SK-N-SH treated with all-trans-retinoic acid at 6 μM for 48 hours (cell line): ENCODE data around the gene REPS1.

Experiments
- ATAC-seq: fragments of 200-7000 bp; cut with Tn5 transposase; 3 replicates; pipeline ENCODE4 v1.9.1; 2020; ENCODE audit warnings: mild to moderate bottlenecking, moderate library complexity
- ARNTL ChIP-seq: fragments of 450-650 bp; formaldehyde crosslinking; IDR thresholded peaks from 2 replicates; pipeline ENCODE4 v1.5.0; 2020; ENCODE audit warnings: low read depth, mild to moderate bottlenecking, moderate library complexity, borderline replicate concordance
- CREB5 ChIP-seq: fragments of 250-450 bp; sonication (Bioruptor Pico); IDR thresholded peaks from 2 replicates; pipeline ENCODE4 v1.5.1; 2020; ENCODE audit warnings: low read depth, mild to moderate bottlenecking, moderate library complexity
- CSDC2 ChIP-seq: fragments of 250-450 bp; sonication (Bioruptor Pico); IDR thresholded peaks from 2 replicates; pipeline ENCODE4 v1.5.0; 2020; ENCODE audit warnings: mild to moderate bottlenecking, moderate library complexity
- CSRNP3 ChIP-seq: fragments of 250-450 bp; sonication (Bioruptor Pico); IDR thresholded peaks from 2 replicates; pipeline ENCODE4 v1.5.1; 2021; ENCODE audit warnings: mild to moderate bottlenecking, moderate library complexity
- GLIS3 ChIP-seq: fragments of 250-450 bp; sonication (Bioruptor Pico); IDR thresholded peaks from 2 replicates; pipeline ENCODE4 v1.5.0; 2020; ENCODE audit warnings: mild to moderate bottlenecking, moderate library complexity
- ISL1 ChIP-seq: fragments of 250-450 bp; sonication (Bioruptor Pico); IDR thresholded peaks from 2 replicates; pipeline ENCODE4 v2.1.2; 2022; ENCODE audit warnings: mild to moderate bottlenecking, moderate library complexity
- OSR1 ChIP-seq: fragments of 250-450 bp; sonication (Bioruptor Pico); IDR thresholded peaks from 2 replicates; pipeline ENCODE4 v1.8.0; 2022; ENCODE audit warnings: moderate library complexity, mild to moderate bottlenecking, inconsistent platforms
- PATZ1 ChIP-seq: fragments of 250-450 bp; sonication (Bioruptor Pico); IDR thresholded peaks from 2 replicates; pipeline ENCODE4 v1.8.0; 2020; ENCODE audit warnings: mild to moderate bottlenecking, moderate library complexity, borderline replicate concordance
- PPARA ChIP-seq: fragments of 250-450 bp; sonication (Bioruptor Pico); IDR thresholded peaks from 2 replicates; pipeline ENCODE4 v1.5.0; 2020; ENCODE audit warnings: mild to moderate bottlenecking, borderline replicate concordance
- RARB ChIP-seq: fragments of 250-450 bp; sonication (Bioruptor Pico); IDR thresholded peaks from 2 replicates; pipeline ENCODE4 v1.8.0; 2021; ENCODE audit warnings: mild to moderate bottlenecking, moderate library complexity
- SNAI2 ChIP-seq: fragments of 250-450 bp; sonication (Bioruptor Pico); IDR thresholded peaks from 2 replicates; pipeline ENCODE4 v1.5.0; 2020; ENCODE audit warnings: mild to moderate bottlenecking, moderate library complexity
- TCF4 ChIP-seq: fragments of 250-450 bp; sonication (Bioruptor Pico); IDR thresholded peaks from 2 replicates; pipeline ENCODE4 v1.8.0; 2021; ENCODE audit warnings: mild to moderate bottlenecking, moderate library complexity, borderline replicate concordance
- TOX ChIP-seq: fragments of 250-450 bp; sonication (Bioruptor Pico); IDR thresholded peaks from 2 replicates; pipeline ENCODE4 v1.8.0; 2021; ENCODE audit warnings: mild to moderate bottlenecking, moderate library complexity, borderline replicate concordance
- TSHZ2 ChIP-seq: fragments of 250-450 bp; sonication (Bioruptor Pico); IDR thresholded peaks from 2 replicates; pipeline ENCODE4 v1.5.0; 2020; ENCODE audit warnings: mild to moderate bottlenecking, moderate library complexity
- ZC3H10 ChIP-seq: fragments of 250-450 bp; sonication (Bioruptor Pico); IDR thresholded peaks from 2 replicates; pipeline ENCODE4 v1.5.1; 2021; ENCODE audit warnings: mild to moderate bottlenecking, moderate library complexity
- ZFP3 ChIP-seq: fragments of 250-450 bp; sonication (Bioruptor Pico); IDR thresholded peaks from 2 replicates; pipeline ENCODE4 v1.5.0; 2020; ENCODE audit warnings: mild to moderate bottlenecking, moderate library complexity
- ZFP30 ChIP-seq: fragments of 450-650 bp; formaldehyde crosslinking; IDR thresholded peaks from 2 replicates; pipeline ENCODE4 v1.5.0; 2022; ENCODE audit warnings: mild to moderate bottlenecking, moderate library complexity
- ZNF565 ChIP-seq: fragments of 450-650 bp; formaldehyde crosslinking; conservative IDR thresholded peaks from 2 replicates; pipeline ENCODE4 v1.5.0; 2020; ENCODE audit warnings: low read depth, mild to moderate bottlenecking, moderate library complexity
- ZNF8 ChIP-seq: fragments of 450-650 bp; formaldehyde crosslinking; IDR thresholded peaks from 2 replicates; pipeline ENCODE4 v1.5.0; 2020; ENCODE audit warnings: mild to moderate bottlenecking, moderate library complexity

REPS1 gene

GRCh38 chr6:138972226-138972665 lies 15.8 kb downstream of the REPS1 start:
- TF ChIP-seq GLIS3 (CRISPR knock-in tag) (no peak), TSHZ2 (CRISPR knock-in tag) (peak; percentile 74; the same call in 1 of the 2 replicates), ZNF8 (CRISPR knock-in tag) (no peak), ARNTL (no peak), ISL1 (CRISPR knock-in tag) (peak; percentile 93), ZFP30 (CRISPR knock-in tag) (no peak), SNAI2 (CRISPR knock-in tag) (no peak), RARB (CRISPR knock-in tag) (no peak), ZNF565 (CRISPR knock-in tag) (no peak), CREB5 (CRISPR knock-in tag) (no peak), ZC3H10 (CRISPR knock-in tag) (0 out of 2 replicates have a peak, but pooled peaks have one; percentile 45), TCF4 (CRISPR knock-in tag) (peak; percentile 66; the same call in 1 of the 2 replicates)
- peak; percentile 69 for ATAC-seq

GRCh38 chr6:138971601-138972000 lies 16.5 kb downstream of the REPS1 start:
- no peak for TF ChIP-seq SNAI2 (CRISPR knock-in tag)
- TF ChIP-seq ZNF565 (CRISPR knock-in tag): no peak
- no peak for TF ChIP-seq TSHZ2 (CRISPR knock-in tag)
- no peak for TF ChIP-seq ZC3H10 (CRISPR knock-in tag)
- no peak for TF ChIP-seq RARB (CRISPR knock-in tag)
- TF ChIP-seq PPARA (CRISPR knock-in tag): no peak
- no peak for TF ChIP-seq TOX (CRISPR knock-in tag)
- TF ChIP-seq PATZ1 (CRISPR knock-in tag): no peak
- no peak for TF ChIP-seq CSDC2 (CRISPR knock-in tag)
- no peak for TF ChIP-seq CSRNP3 (CRISPR knock-in tag)
- ATAC-seq: peak; percentile 31

GRCh38 chr6:138970856-138971425 lies 17.1 kb downstream of the REPS1 start:
- ATAC-seq: peak; percentile 62
- no peak for TF ChIP-seq CREB5 (CRISPR knock-in tag)
- TF ChIP-seq PPARA (CRISPR knock-in tag): no peak
- TF ChIP-seq OSR1 (CRISPR knock-in tag): no peak
- TF ChIP-seq PATZ1 (CRISPR knock-in tag): no peak
- TF ChIP-seq SNAI2 (CRISPR knock-in tag): no peak
- TF ChIP-seq ZFP3: no peak
- TF ChIP-seq CSRNP3 (CRISPR knock-in tag): no peak
- TF ChIP-seq TCF4 (CRISPR knock-in tag): no peak
- no peak for TF ChIP-seq CSDC2 (CRISPR knock-in tag)
